Esophagus muscularis mucosa (tissue), 3 donors: ENCODE measurements around the gene SLC36A1.

ENCODE experiments used
- POLR2AphosphoS5 ChIP-seq, 2 donors: sonication (generic); formaldehyde crosslinking; IDR thresholded peaks; one replicate each; pipeline ENCODE4 v1.6.1; 2017; ENCODE audit warnings: antibody characterized with exemption in 2 of 2
- TF ChIP-seq, protein P1 (sequence below), 3 experiments: fragments of 200-600 bp in 2 of 3; fragments of 450-650 bp in 1 of 3; sonication (generic) in 2 of 3; IDR thresholded peaks; one replicate each; pipeline ENCODE4 v1.5.1; 2017 to 2019; ENCODE audit warnings: antibody characterized with exemption in 3 of 3, mild to moderate bottlenecking in 2 of 3, moderate library complexity in 1 of 3

DNA sequence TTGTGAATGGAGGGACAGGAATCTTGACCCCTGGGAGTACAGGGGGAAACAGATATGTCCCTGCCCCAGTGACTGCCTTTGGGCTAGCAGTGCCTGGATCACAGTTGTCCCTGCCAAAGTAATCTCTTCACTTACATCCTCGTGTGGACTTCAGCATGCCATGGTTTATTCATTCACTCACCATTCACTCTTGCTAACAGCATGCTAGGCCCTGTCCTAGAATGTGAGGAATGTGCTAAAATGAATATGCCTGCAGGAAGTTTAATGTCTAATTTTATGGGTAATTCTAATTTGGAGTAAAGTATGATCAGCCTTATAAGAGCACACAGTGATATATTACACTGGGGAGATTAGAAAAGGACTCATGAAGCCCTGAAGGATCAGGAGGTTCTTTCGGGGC, 80.8 kb downstream of the SLC36A1 start:
- TF ChIP-seq, protein P1, sequence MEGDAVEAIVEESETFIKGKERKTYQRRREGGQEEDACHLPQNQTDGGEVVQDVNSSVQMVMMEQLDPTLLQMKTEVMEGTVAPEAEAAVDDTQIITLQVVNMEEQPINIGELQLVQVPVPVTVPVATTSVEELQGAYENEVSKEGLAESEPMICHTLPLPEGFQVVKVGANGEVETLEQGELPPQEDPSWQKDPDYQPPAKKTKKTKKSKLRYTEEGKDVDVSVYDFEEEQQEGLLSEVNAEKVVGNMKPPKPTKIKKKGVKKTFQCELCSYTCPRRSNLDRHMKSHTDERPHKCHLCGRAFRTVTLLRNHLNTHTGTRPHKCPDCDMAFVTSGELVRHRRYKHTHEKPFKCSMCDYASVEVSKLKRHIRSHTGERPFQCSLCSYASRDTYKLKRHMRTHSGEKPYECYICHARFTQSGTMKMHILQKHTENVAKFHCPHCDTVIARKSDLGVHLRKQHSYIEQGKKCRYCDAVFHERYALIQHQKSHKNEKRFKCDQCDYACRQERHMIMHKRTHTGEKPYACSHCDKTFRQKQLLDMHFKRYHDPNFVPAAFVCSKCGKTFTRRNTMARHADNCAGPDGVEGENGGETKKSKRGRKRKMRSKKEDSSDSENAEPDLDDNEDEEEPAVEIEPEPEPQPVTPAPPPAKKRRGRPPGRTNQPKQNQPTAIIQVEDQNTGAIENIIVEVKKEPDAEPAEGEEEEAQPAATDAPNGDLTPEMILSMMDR (IDR thresholded peaks at IDR 0.05): no peak
- no peak for TF ChIP-seq POLR2AphosphoS5 (IDR thresholded peaks at IDR 0.05)
